ENCODE data around the gene MAP4K4.
"Not testable (repeated sequence)": the region's sequence is repeated elsewhere in the genome, so short reads cannot be mapped to it uniquely, and the experiment has no call there.

MAP4K4 gene

GRCh38 chr2:101770726-101771125 is 73.2 kb downstream of the MAP4K4 start:
- H3K27me3 ChIP-seq (ENCODE audit: control insufficient read depth, insufficient read depth, low read length) = no peaks in the 10 kb centered on the region
- H3K4me1 ChIP-seq (ENCODE audit: control insufficient read depth, insufficient read depth, low read length) = peaks cover 9% of the 10 kb centered on the region
- no peak overlapping the region for H3K27ac ChIP-seq (ENCODE audit: low read depth, low read length)
- H3K9ac ChIP-seq (ENCODE audit: low read length) = no peak overlapping the region
- H3K36me3 ChIP-seq (ENCODE audit: control insufficient read depth, insufficient read depth, low read length) = no peaks in the 10 kb centered on the region
- H3K4me3 ChIP-seq (ENCODE audit: low read length) = no peak overlapping the region

- Histone ChIP-seq H3K27me3 (ENCODE audit: control insufficient read depth, insufficient read depth, low read length) (no peaks in the 10 kb centered on the region), H3K4me1 (ENCODE audit: control insufficient read depth, insufficient read depth, low read length) (peaks cover 9% of the 10 kb centered on the region), H3K9ac (ENCODE audit: low read length) (no peak overlapping the region), H3K27ac (ENCODE audit: low read depth, low read length) (no peak overlapping the region), H3K36me3 (ENCODE audit: control insufficient read depth, insufficient read depth, low read length) (no peaks in the 10 kb centered on the region), H3K4me3 (ENCODE audit: low read length) (no peak overlapping the region)
Observed at GRCh38 chr2:101771227-101771902, 73.9 kb downstream of the MAP4K4 start.

- no peaks in the 10 kb centered on the region for H3K36me3 ChIP-seq (ENCODE audit: control insufficient read depth, insufficient read depth, low read length)
- peaks cover 9% of the 10 kb centered on the region for H3K4me1 ChIP-seq (ENCODE audit: control insufficient read depth, insufficient read depth, low read length)
- H3K4me3 ChIP-seq (ENCODE audit: low read length) = no peak overlapping the region
- H3K9ac ChIP-seq (ENCODE audit: low read length) = no peak overlapping the region
- no peaks in the 10 kb centered on the region for H3K27me3 ChIP-seq (ENCODE audit: control insufficient read depth, insufficient read depth, low read length)
- H3K27ac ChIP-seq (ENCODE audit: low read depth, low read length) = no peak overlapping the region
Observed at GRCh38 chr2:101771910-101772321, 74.4 kb downstream of the MAP4K4 start.

GRCh38 chr2:101773137-101773536 is 75.6 kb downstream of the MAP4K4 start:
- Histone ChIP-seq H3K4me1 (ENCODE audit: control insufficient read depth, insufficient read depth, low read length) (peaks cover 5% of the 10 kb centered on the region), H3K36me3 (ENCODE audit: control insufficient read depth, insufficient read depth, low read length) (no peaks in the 10 kb centered on the region), H3K27ac (ENCODE audit: low read depth, low read length) (no peak overlapping the region), H3K4me3 (ENCODE audit: low read length) (no peak overlapping the region), H3K9ac (ENCODE audit: low read length) (no peak overlapping the region), H3K27me3 (ENCODE audit: control insufficient read depth, insufficient read depth, low read length) (no peaks in the 10 kb centered on the region)

- H3K4me3 ChIP-seq (ENCODE audit: low read length); H3K27ac ChIP-seq (ENCODE audit: low read depth, low read length); H3K36me3 ChIP-seq (ENCODE audit: control insufficient read depth, insufficient read depth, low read length); H3K4me1 ChIP-seq (ENCODE audit: control insufficient read depth, insufficient read depth, low read length); H3K9ac ChIP-seq (ENCODE audit: low read length); H3K27me3 ChIP-seq (ENCODE audit: control insufficient read depth, insufficient read depth, low read length): not testable (repeated sequence)
Observed at GRCh38 chr2:101773961-101774360, 76.5 kb downstream of the MAP4K4 start.

GRCh38 chr2:101775092-101775491 is 77.6 kb downstream of the MAP4K4 start:
- no peaks in the 10 kb centered on the region for H3K36me3 ChIP-seq (ENCODE audit: control insufficient read depth, insufficient read depth, low read length)
- H3K9ac ChIP-seq (ENCODE audit: low read length) = no peak overlapping the region
- H3K27ac ChIP-seq (ENCODE audit: low read depth, low read length) = no peak overlapping the region
- no peaks in the 10 kb centered on the region for H3K27me3 ChIP-seq (ENCODE audit: control insufficient read depth, insufficient read depth, low read length)
- peaks cover 5% of the 10 kb centered on the region for H3K4me1 ChIP-seq (ENCODE audit: control insufficient read depth, insufficient read depth, low read length)
- H3K4me3 ChIP-seq (ENCODE audit: low read length) = no peak overlapping the region

GRCh38 chr2:101775636-101776035 is 78.1 kb downstream of the MAP4K4 start:
- no peak overlapping the region for H3K9ac ChIP-seq (ENCODE audit: low read length)
- no peak overlapping the region for H3K27ac ChIP-seq (ENCODE audit: low read depth, low read length)
- peaks cover 5% of the 10 kb centered on the region for H3K4me1 ChIP-seq (ENCODE audit: control insufficient read depth, insufficient read depth, low read length)

GRCh38 chr2:101776172-101777043 is 78.9 kb downstream of the MAP4K4 start:
- Histone ChIP-seq H3K4me3 (ENCODE audit: low read length) (no peak overlapping the region), H3K27me3 (ENCODE audit: control insufficient read depth, insufficient read depth, low read length) (no peaks in the 10 kb centered on the region), H3K9ac (ENCODE audit: low read length) (no peak overlapping the region), H3K4me1 (ENCODE audit: control insufficient read depth, insufficient read depth, low read length) (peaks cover 4% of the 10 kb centered on the region), H3K27ac (ENCODE audit: low read depth, low read length) (no peak overlapping the region), H3K36me3 (ENCODE audit: control insufficient read depth, insufficient read depth, low read length) (no peaks in the 10 kb centered on the region)

More at GRCh38 chr2:101775636-101776035, 78.1 kb downstream of the MAP4K4 start:
- Histone ChIP-seq H3K27me3 (ENCODE audit: control insufficient read depth, insufficient read depth, low read length) (no peaks in the 10 kb centered on the region), H3K36me3 (ENCODE audit: control insufficient read depth, insufficient read depth, low read length) (no peaks in the 10 kb centered on the region), H3K4me3 (ENCODE audit: low read length) (no peak overlapping the region)

- H3K36me3 ChIP-seq (ENCODE audit: control insufficient read depth, insufficient read depth, low read length) = no peaks in the 10 kb centered on the region
- no peak overlapping the region for H3K27ac ChIP-seq (ENCODE audit: low read depth, low read length)
- no peak overlapping the region for H3K9ac ChIP-seq (ENCODE audit: low read length)
- no peaks in the 10 kb centered on the region for H3K27me3 ChIP-seq (ENCODE audit: control insufficient read depth, insufficient read depth, low read length)
- H3K4me1 ChIP-seq (ENCODE audit: control insufficient read depth, insufficient read depth, low read length) = peaks cover 6% of the 10 kb centered on the region
- no peak overlapping the region for H3K4me3 ChIP-seq (ENCODE audit: low read length)
Observed at GRCh38 chr2:101777337-101777736, 79.8 kb downstream of the MAP4K4 start.

- Histone ChIP-seq H3K9ac (ENCODE audit: low read length) (no peak overlapping the region), H3K4me1 (ENCODE audit: control insufficient read depth, insufficient read depth, low read length) (peaks cover 6% of the 10 kb centered on the region), H3K27ac (ENCODE audit: low read depth, low read length) (no peak overlapping the region), H3K4me3 (ENCODE audit: low read length) (no peak overlapping the region), H3K36me3 (ENCODE audit: control insufficient read depth, insufficient read depth, low read length) (no peaks in the 10 kb centered on the region), H3K27me3 (ENCODE audit: control insufficient read depth, insufficient read depth, low read length) (no peaks in the 10 kb centered on the region)
Observed at GRCh38 chr2:101778102-101778501, 80.6 kb downstream of the MAP4K4 start.

GRCh38 chr2:101779190-101779589 is 81.7 kb downstream of the MAP4K4 start:
- no peak overlapping the region for H3K27ac ChIP-seq (ENCODE audit: low read depth, low read length)
- no peaks in the 10 kb centered on the region for H3K27me3 ChIP-seq (ENCODE audit: control insufficient read depth, insufficient read depth, low read length)
- no peaks in the 10 kb centered on the region for H3K36me3 ChIP-seq (ENCODE audit: control insufficient read depth, insufficient read depth, low read length)
- H3K4me1 ChIP-seq (ENCODE audit: control insufficient read depth, insufficient read depth, low read length) = peaks cover 6% of the 10 kb centered on the region
- H3K9ac ChIP-seq (ENCODE audit: low read length) = no peak overlapping the region
- no peak overlapping the region for H3K4me3 ChIP-seq (ENCODE audit: low read length)

- H3K9ac ChIP-seq (ENCODE audit: low read length) = no peak overlapping the region
- H3K4me3 ChIP-seq (ENCODE audit: low read length) = no peak overlapping the region
- peaks cover 6% of the 10 kb centered on the region for H3K4me1 ChIP-seq (ENCODE audit: control insufficient read depth, insufficient read depth, low read length)
- no peak overlapping the region for H3K27ac ChIP-seq (ENCODE audit: low read depth, low read length)
- H3K36me3 ChIP-seq (ENCODE audit: control insufficient read depth, insufficient read depth, low read length) = no peaks in the 10 kb centered on the region
- H3K27me3 ChIP-seq (ENCODE audit: control insufficient read depth, insufficient read depth, low read length) = no peaks in the 10 kb centered on the region
Observed at GRCh38 chr2:101779656-101780055, 82.1 kb downstream of the MAP4K4 start.
